Panc1 (cell line): Measurements from ENCODE around the gene FAAP20.

ENCODE experiments used
- POLR2AphosphoS5 ChIP-seq: IDR thresholded peaks from 2 replicates; pipeline ENCODE4 v1.6.1; 2012; ENCODE audit warnings: mild to moderate bottlenecking, low read depth, low read length, moderate library complexity
- SIN3A ChIP-seq: IDR thresholded peaks from 2 replicates; pipeline ENCODE4 v1.6.1; 2012; ENCODE audit warnings: low read depth, mild to moderate bottlenecking, low read length, moderate library complexity, borderline replicate concordance; ENCODE audit not compliant: insufficient read depth
- TCF7L2 ChIP-seq: IDR thresholded peaks from 2 replicates; pipeline ENCODE4 v1.6.1; 2011; ENCODE audit warnings: mild to moderate bottlenecking, low read depth, low read length, inconsistent platforms
- TF ChIP-seq, protein P1 (sequence below): fragments of 450-650 bp; IDR thresholded peaks from 2 replicates; pipeline ENCODE4 v1.5.1; 2017; ENCODE audit warnings: mild to moderate bottlenecking
- TF ChIP-seq, protein P2 (sequence below), 2 experiments: IDR thresholded peaks; 2 replicates each; pipeline ENCODE4 v1.6.1; 2011 to 2012; ENCODE audit warnings: low read depth in 2 of 2, control low read depth in 1 of 2, low read length in 1 of 2, mild to moderate bottlenecking in 1 of 2, moderate library complexity in 1 of 2; ENCODE audit not compliant: insufficient read depth in 1 of 2

DNA sequence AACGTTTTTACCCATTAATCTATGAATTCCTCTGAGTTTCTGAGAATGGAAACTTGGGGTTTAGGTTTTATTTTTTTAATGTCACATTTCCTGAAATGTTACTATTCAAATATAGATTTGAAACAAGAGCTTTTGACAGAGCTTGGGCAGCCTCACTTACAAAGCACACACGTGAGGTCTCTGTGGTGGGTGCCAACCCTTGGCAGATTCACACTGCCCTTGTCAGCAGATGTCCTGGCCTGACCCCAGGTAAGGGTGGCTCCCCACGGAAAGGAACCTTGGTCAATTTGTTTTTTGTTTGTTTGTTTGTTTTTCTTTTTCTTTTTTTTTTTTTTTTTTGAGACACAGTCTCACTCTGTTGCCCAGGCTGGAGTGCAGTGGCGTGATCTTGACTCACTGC is 53.5 kb downstream of the FAAP20 start:
- TF ChIP-seq, protein P1, sequence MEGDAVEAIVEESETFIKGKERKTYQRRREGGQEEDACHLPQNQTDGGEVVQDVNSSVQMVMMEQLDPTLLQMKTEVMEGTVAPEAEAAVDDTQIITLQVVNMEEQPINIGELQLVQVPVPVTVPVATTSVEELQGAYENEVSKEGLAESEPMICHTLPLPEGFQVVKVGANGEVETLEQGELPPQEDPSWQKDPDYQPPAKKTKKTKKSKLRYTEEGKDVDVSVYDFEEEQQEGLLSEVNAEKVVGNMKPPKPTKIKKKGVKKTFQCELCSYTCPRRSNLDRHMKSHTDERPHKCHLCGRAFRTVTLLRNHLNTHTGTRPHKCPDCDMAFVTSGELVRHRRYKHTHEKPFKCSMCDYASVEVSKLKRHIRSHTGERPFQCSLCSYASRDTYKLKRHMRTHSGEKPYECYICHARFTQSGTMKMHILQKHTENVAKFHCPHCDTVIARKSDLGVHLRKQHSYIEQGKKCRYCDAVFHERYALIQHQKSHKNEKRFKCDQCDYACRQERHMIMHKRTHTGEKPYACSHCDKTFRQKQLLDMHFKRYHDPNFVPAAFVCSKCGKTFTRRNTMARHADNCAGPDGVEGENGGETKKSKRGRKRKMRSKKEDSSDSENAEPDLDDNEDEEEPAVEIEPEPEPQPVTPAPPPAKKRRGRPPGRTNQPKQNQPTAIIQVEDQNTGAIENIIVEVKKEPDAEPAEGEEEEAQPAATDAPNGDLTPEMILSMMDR, result no peak
- TF ChIP-seq SIN3A (no peak), POLR2AphosphoS5 (no peak), TCF7L2 (no peak)
- TF ChIP-seq, protein P2, sequence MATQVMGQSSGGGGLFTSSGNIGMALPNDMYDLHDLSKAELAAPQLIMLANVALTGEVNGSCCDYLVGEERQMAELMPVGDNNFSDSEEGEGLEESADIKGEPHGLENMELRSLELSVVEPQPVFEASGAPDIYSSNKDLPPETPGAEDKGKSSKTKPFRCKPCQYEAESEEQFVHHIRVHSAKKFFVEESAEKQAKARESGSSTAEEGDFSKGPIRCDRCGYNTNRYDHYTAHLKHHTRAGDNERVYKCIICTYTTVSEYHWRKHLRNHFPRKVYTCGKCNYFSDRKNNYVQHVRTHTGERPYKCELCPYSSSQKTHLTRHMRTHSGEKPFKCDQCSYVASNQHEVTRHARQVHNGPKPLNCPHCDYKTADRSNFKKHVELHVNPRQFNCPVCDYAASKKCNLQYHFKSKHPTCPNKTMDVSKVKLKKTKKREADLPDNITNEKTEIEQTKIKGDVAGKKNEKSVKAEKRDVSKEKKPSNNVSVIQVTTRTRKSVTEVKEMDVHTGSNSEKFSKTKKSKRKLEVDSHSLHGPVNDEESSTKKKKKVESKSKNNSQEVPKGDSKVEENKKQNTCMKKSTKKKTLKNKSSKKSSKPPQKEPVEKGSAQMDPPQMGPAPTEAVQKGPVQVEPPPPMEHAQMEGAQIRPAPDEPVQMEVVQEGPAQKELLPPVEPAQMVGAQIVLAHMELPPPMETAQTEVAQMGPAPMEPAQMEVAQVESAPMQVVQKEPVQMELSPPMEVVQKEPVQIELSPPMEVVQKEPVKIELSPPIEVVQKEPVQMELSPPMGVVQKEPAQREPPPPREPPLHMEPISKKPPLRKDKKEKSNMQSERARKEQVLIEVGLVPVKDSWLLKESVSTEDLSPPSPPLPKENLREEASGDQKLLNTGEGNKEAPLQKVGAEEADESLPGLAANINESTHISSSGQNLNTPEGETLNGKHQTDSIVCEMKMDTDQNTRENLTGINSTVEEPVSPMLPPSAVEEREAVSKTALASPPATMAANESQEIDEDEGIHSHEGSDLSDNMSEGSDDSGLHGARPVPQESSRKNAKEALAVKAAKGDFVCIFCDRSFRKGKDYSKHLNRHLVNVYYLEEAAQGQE (IDR thresholded peaks at IDR 0.05; ENCODE audit: insufficient read depth in 1 of 2, low read depth in 2 of 2, low read length in 1 of 2), result no peak
